ENCODE measurements around the gene USP46. TPM values are rescaled to one million over a fixed set of nuclear protein-coding genes. Genes with fewer than 3 reads are reported as not detected.

USP46 gene
- total RNA-seq, 1 donor = 12.7 TPM

DNA sequence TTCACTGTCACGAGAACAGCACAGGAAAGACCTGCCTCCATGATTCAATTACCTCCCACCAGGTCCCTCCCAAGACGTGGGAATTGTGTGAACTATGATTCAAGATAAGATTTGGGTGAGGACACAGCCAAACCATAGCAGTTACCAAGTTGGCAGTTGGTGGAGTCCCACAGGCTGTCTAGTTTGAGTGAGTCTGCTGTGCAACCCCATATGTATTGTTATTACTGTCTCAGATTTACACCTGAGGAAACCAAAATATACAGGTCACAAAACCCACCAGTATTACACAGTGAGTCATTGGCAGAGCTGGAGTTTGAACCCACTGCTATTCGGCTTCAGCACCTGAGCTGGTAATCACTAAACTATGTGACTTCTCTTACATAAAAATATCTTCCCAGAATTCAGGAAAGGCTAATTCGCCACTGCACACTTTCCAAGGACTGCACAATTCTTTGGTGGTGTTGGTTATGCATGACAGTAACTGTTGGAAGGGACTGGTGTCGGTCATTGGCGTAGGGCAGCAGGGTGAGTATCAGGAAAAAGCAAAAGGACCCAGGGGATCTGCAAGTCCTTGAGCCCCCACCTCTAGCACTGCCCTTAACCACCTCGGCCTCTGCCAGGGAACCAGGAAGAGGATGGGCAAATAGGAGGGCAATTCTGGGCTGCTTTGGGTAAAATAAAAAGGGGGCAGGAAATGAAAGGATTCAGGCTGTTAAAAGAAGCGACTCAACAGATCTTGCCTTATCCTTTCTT lies 110.1 kb downstream of the USP46 start:
- no peak overlapping the region for H3K4me3 ChIP-seq (ENCODE audit: low read depth, low read length)
- TF ChIP-seq, protein P1, sequence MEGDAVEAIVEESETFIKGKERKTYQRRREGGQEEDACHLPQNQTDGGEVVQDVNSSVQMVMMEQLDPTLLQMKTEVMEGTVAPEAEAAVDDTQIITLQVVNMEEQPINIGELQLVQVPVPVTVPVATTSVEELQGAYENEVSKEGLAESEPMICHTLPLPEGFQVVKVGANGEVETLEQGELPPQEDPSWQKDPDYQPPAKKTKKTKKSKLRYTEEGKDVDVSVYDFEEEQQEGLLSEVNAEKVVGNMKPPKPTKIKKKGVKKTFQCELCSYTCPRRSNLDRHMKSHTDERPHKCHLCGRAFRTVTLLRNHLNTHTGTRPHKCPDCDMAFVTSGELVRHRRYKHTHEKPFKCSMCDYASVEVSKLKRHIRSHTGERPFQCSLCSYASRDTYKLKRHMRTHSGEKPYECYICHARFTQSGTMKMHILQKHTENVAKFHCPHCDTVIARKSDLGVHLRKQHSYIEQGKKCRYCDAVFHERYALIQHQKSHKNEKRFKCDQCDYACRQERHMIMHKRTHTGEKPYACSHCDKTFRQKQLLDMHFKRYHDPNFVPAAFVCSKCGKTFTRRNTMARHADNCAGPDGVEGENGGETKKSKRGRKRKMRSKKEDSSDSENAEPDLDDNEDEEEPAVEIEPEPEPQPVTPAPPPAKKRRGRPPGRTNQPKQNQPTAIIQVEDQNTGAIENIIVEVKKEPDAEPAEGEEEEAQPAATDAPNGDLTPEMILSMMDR (IDR thresholded peaks at IDR 0.05; ENCODE audit: insufficient read depth, low read length) = no peak
- no peak for DNase-seq (ENCODE audit: low read depth)

DNA sequence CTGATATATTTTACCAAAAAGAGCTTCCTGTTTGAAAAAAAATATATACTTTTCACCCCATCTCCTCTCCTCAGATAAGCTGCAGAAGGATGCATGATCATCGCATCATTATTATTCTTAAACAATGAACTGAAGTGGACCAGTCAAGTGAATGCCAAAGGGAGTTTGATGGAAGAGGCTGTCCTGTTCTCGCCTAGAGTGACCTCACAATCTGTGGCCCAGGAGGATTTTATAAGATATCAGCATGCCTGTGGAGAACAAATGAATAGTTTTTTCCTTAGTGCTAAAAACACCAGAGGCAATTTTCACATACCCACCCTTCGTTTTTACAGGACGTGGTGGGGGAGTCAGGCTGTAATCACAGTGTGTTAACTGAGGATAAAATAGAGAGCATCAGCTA lies 112.7 kb downstream of the USP46 start:
- TF ChIP-seq, protein P1 (IDR thresholded peaks at IDR 0.05; ENCODE audit: insufficient read depth, low read length) = no peak
- peak; percentile 9 for DNase-seq (ENCODE audit: low read depth)
- H3K4me3 ChIP-seq (ENCODE audit: low read depth, low read length) = no peak overlapping the region

DNA sequence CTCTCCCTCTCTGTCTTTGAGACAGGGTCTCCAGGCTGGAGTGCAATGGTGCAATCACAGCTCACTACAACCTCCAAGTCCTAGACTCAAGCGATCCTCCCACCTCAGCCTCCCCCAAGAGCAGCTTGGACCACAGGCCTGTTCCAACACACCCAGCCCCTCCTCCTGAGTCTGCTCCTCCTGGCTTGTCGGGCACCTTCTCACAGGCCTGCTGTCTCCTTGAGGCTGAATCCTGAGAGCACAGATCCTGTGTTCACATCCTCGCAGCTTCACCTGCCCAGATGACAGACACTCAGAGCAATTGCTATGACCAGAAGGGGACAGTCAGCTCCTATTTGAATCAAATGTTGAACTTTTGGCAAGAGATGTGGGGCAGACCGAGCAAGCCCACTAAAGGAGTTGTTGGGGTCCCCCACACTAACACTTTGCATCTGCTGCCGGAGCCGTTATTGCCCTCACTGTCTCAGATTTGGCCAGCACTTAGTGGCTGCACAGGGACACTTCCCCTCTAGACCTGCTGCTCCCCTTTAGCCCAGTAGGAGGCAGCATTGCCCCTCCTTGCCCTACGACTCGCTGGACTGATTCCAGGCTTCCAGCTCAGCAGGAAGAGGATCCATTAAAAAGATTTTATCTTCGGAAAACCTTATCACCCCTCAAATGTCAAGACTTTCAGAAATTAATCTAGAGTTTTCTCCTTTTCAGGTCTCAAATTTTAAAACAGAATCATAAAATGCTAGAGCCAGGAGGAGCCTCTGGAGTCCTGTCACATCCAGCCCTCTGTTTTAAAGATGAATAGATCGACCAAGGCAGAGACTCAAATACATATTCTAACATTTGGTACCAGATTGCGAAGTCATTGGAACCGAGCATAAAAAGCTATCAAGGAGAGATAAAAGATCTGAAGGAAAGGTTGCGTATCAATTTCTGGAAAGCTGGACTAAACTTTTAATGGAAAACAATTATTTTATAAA lies 113.7 kb downstream of the USP46 start:
- TF ChIP-seq, protein P1 (IDR thresholded peaks at IDR 0.05; ENCODE audit: insufficient read depth, low read length) = peak; percentile 99
- no peak overlapping the region for H3K4me3 ChIP-seq (ENCODE audit: low read depth, low read length)
- DNase-seq (ENCODE audit: low read depth) = peak; percentile 75

Other genes starting within 250 kb of the USP46 start
- under 0.01 TPM in 1 of 2 replicates, not detected in the other for gene ERVMER34-1, start 92.1 kb upstream of the USP46 start, total RNA-seq (ENCODE audit: low replicate concordance)
- 0.63 TPM in 1 of 2 replicates, not detected in the other for gene RASL11B, start 203.0 kb upstream of the USP46 start, total RNA-seq (ENCODE audit: low replicate concordance)